ENCODE measurements around the gene PRDM16.

PRDM16 gene

DNA sequence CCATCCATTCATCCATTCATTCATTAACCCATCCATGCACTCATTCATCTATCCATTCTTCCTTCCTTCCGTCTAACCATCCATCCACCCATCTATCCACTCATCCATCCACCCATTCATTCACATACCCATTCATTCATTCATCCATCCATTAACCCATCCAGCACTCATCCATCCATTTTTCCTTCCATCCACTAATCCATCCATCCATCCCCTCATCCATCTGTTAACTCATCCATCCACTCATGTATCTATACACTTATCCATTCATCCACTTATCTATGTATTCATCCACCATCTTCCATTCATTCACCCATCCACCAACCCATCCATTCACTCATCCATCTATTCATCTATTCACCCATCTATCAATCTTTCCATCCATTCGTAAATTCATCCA, 107.8 kb downstream of the PRDM16 start:
- DNase-seq: no peak
- in situ Hi-C loops (cut with HindIII; ENCODE audit: low pct_ligation_motif_present, low pct_unique_long_range_greater_than_20kb, low sequenced_read_pairs): no loop called here

GRCh38 chr1:3178279-3178678, 109.3 kb downstream of the PRDM16 start:
- in situ Hi-C loops (cut with HindIII; ENCODE audit: low pct_ligation_motif_present, low pct_unique_long_range_greater_than_20kb, low sequenced_read_pairs): no loop called here
- DNase-seq: no peak

GRCh38 chr1:3179471-3179870, 110.5 kb downstream of the PRDM16 start:
- no peak for DNase-seq

DNA sequence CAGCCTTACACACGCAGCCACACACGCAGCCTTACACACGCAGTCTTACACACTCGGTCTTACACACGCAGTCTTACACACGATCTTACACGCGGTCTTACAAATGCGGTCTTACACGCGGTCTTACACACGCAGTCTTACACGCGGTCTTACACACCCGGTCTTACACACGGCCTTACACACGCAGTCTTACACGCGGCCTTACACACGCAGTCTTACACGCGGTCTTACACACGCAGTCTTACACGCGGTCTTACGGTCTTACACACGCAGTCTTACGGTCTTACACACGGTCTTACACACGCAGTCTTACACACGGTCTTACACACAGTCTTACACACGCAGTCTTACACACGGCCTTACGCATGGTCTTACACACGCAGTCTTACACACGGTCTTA, 111.9 kb downstream of the PRDM16 start:
- in situ Hi-C loops (cut with HindIII; ENCODE audit: low pct_ligation_motif_present, low pct_unique_long_range_greater_than_20kb, low sequenced_read_pairs): no loop called here
- DNase-seq: no peak

More at GRCh38 chr1:3179471-3179870, 110.5 kb downstream of the PRDM16 start:
- in situ Hi-C loops (cut with HindIII; ENCODE audit: low pct_ligation_motif_present, low pct_unique_long_range_greater_than_20kb, low sequenced_read_pairs): no loop called here

DNA sequence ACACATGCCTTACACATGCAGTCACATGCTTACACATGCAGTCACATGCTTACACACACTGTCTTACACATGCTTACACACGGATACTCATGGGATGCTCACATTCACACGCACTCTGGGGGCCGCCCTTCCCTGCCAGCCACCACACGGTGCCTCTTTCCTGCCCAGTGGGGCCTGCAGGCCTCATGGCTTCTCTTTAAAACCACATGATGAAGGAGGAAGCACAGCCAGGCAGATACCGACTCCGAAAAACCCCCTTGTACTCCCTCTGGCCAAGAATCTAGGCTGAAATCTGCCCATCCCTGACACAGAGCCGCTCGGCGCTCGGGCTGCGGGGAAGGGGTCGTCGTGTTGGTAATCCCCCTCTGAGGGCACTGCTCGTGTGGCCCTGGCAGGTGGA, 113.0 kb downstream of the PRDM16 start:
- no peak for DNase-seq
- in situ Hi-C loops (cut with HindIII; ENCODE audit: low pct_ligation_motif_present, low pct_unique_long_range_greater_than_20kb, low sequenced_read_pairs): no loop called here

- in situ Hi-C loops (cut with HindIII; ENCODE audit: low pct_ligation_motif_present, low pct_unique_long_range_greater_than_20kb, low sequenced_read_pairs): no loop called here
- no peak for DNase-seq
Measured at GRCh38 chr1:3183411-3183810, 114.4 kb downstream of the PRDM16 start.

- in situ Hi-C loops (cut with HindIII; ENCODE audit: low pct_ligation_motif_present, low pct_unique_long_range_greater_than_20kb, low sequenced_read_pairs): no loop called here
- no peak for DNase-seq
Measured at GRCh38 chr1:3183813-3184212, 114.8 kb downstream of the PRDM16 start.

DNA sequence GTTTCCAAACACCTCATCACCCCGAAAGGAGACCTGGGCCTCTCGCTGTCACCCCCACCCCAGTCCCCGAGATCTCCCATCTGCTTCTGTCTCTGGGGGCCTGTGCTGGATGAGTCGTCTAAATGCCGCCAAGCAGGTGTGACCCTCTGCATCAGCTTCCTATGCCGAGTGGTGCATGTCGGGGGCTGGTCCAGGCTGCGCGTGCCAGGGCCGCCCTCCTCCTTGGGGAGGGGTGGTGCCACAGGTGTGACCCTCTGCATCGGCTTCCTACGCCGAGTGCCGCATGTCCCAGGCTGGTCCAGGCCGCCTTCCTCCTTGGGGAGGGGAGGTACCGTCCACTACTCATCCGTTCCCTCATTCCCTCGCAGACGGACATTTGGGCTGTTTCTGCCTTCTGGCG, 115.7 kb downstream of the PRDM16 start:
- in situ Hi-C loops (cut with HindIII; ENCODE audit: low pct_ligation_motif_present, low pct_unique_long_range_greater_than_20kb, low sequenced_read_pairs): no loop called here
- DNase-seq: no peak

DNA sequence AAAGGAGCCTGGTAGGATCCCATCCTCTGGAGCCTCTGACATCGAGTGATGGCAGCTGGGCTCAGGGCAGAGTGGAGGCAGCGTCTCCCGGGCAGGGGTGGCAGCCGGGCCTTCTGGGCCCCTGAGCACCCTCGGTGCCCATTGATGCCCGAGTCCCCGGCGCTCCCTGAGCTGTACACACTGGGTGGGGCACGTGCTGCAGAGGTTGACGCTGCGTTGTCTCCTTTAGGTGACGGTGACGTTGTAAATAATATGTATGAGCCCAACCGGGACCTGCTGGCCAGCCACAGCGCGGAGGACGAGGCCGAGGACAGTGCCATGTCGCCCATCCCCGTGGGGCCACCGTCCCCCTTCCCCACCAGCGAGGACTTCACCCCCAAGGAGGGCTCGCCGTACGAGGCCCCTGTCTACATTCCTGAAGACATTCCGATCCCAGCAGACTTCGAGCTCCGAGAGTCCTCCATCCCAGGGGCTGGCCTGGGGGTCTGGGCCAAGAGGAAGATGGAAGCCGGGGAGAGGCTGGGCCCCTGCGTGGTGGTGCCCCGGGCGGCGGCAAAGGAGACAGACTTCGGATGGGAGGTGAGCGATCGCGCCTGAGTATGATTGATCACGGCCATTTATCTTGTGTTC, 117.0 kb downstream of the PRDM16 start:
- in situ Hi-C loops (cut with HindIII; ENCODE audit: low pct_ligation_motif_present, low pct_unique_long_range_greater_than_20kb, low sequenced_read_pairs): no loop called here
- no peak for DNase-seq

- DNase-seq: no peak
- in situ Hi-C loops (cut with HindIII; ENCODE audit: low pct_ligation_motif_present, low pct_unique_long_range_greater_than_20kb, low sequenced_read_pairs): no loop called here
Measured at GRCh38 chr1:3186526-3186921, 117.5 kb downstream of the PRDM16 start.

DNA sequence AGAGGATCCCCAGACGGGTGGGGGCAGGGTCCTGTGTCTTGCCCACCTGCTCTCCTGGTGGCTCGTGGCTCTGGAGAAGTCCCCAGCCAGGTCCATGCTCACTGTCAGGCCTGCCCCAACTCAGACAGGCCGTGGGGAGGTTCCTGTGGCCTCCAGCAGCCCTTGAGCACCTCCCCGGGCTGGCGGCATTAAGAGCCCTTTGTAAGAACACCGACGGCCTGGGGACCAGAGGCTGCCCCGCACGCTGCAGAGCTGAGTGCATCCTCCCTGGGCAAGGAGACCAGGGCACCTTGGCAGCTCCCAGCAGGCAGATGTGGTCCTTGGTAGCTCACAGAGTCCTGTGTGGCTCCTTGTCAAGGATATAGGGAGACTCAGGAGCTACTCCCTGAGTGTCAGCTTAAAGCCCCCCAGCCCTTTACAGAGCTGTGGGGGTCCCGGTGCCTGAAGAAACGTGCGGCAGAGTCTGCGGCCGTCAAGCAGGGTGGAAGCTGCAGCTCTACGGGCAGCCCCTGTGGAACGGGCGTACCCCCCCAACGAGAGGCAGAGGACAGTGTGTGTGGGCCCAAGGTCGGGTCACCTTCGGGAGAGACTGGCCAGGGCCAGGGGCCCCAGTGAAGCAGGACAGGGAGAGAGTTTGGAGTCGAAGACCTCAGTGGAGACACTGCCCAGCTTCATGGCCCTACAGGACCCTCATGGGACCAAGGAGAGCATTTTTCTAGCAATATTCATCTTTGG, 118.6 kb downstream of the PRDM16 start:
- in situ Hi-C loops (cut with HindIII; ENCODE audit: low pct_ligation_motif_present, low pct_unique_long_range_greater_than_20kb, low sequenced_read_pairs): no loop called here
- no peak for DNase-seq

DNA sequence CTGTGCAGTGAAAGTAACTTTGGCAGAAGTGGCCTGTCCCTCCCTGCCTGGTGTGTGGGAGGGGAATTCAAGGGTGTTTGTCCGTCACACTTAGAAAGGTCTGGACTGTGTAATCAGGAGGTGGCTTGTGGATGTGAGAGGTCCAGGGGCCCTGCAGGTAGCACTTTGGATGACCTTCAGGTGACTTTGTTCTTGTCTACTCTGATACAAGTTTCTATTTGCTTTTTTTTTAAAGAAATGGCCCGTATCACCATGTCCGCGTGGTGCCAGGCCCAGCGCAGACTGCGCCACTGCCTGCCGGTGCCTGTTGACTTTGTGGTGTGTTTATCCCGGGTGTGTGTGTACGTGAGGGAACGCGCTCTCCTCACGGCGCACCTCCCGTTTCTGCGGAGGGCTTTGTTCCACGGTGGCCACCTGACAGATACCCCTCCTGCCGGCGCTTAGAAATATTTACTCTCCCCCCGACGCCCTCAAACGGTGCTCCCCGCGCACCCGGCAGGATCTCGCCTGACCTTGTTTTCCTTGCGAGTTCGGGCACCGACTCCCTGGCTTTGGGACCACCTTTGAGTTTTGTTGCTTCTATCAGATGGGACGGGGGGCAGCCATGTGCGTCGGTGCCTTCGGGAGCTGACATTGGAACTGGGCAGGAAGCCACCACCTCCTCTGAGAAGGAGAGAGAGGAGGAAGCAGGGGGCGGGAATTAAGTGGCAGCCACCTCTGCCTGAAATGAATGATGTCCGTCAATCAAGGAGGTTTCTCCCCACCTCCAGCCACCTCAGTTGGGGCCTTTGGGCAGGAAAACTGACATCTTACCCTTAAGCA, 119.4 kb downstream of the PRDM16 start:
- no peak for DNase-seq
- in situ Hi-C loops (cut with HindIII; ENCODE audit: low pct_ligation_motif_present, low pct_unique_long_range_greater_than_20kb, low sequenced_read_pairs): no loop called here

GRCh38 chr1:3190256-3191041, 121.4 kb downstream of the PRDM16 start:
- in situ Hi-C loops (cut with HindIII; ENCODE audit: low pct_ligation_motif_present, low pct_unique_long_range_greater_than_20kb, low sequenced_read_pairs): no loop called here

DNA sequence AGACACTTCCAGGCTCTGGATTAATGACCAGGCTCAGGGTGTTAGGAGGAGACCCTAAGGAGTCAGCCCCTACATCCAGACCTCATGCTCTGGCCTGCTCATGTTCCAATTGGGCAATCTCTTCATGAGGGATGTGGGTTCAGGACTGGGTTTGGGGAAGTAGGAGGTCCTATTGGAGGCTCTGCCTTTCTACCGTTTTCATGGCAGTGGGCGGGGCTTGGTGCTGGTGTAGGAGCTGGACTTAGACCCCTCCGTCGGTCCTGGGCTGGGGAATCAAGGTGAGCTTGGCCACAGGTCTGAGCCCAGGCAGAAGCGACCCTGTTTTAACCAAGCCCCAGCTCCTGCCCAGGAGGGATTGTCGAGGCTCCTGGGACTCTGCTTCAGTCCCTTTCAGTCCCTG, 123.4 kb downstream of the PRDM16 start:
- no peak for DNase-seq
- in situ Hi-C loops (cut with HindIII; ENCODE audit: low pct_ligation_motif_present, low pct_unique_long_range_greater_than_20kb, low sequenced_read_pairs): no loop called here

More at GRCh38 chr1:3190256-3191041, 121.4 kb downstream of the PRDM16 start:
- DNase-seq: no peak

DNA sequence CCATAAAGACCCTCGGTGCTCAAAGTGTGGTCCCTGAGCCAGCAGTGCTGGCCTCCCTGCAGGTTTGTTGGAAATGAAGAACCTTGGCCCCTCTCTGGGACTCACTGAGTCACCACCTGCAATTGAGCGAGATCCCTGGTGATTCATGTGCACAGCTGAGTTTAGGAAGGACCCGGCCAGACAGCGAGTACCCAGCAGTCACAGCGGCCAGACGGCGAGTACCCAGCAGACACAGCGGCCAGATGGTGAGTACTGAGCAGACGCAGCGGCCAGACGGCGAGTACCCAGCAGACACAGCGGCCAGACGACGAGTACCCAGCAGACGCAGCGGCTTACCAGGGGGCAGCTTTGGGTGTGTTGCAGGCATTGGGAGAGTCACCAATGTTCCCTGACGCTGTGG, 123.8 kb downstream of the PRDM16 start:
- in situ Hi-C loops (cut with HindIII; ENCODE audit: low pct_ligation_motif_present, low pct_unique_long_range_greater_than_20kb, low sequenced_read_pairs): no loop called here
- no peak for DNase-seq

GRCh38 chr1:3193811-3194210, 124.8 kb downstream of the PRDM16 start:
- DNase-seq: no peak
- in situ Hi-C loops (cut with HindIII; ENCODE audit: low pct_ligation_motif_present, low pct_unique_long_range_greater_than_20kb, low sequenced_read_pairs): no loop called here

DNA sequence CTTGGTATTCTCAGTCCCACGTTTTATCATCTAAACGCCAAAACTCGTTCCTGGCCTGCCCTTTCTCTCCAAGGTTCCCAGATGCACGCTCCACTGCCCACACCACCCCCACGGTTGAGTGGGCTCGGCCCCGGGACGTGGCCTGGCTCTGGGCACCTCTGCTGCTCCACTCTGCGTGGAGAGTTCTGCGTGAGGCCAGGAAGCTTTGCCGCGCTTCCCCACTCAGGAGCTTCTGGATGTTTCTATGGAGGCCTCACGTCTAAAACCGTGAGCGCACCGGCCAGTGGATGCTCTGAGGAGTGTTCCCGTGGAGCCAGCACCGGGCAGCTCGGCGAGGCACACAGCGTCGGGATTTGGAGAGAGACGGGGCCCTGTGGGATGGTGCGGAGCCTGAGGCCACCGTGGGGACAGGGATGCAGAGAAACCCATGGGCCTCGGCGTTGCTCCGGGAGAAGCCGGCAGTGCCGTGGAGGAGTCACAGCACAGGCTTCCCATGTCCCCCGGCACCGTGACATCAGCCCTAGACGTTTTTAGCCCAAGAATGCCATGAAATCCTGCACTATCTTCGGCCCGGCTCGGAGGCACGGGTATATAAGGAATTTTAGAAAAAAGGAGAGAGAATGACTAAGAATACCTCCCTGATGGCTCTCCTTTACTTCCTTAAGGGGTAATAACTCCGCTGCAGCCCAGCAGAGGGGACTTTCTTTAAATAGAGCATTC, 125.9 kb downstream of the PRDM16 start:
- DNase-seq: no peak
- in situ Hi-C loops (cut with HindIII; ENCODE audit: low pct_ligation_motif_present, low pct_unique_long_range_greater_than_20kb, low sequenced_read_pairs): no loop called here

GRCh38 chr1:3195480-3195815, 126.4 kb downstream of the PRDM16 start:
- no peak for DNase-seq
- in situ Hi-C loops (cut with HindIII; ENCODE audit: low pct_ligation_motif_present, low pct_unique_long_range_greater_than_20kb, low sequenced_read_pairs): no loop called here

Measured in ACHN (cell line).